HEK293 (cell line): Measurements from ENCODE around the gene TMEM100.

Experiments
- CTCF ChIA-PET: fragments of 350-600 bp; formaldehyde crosslinking; extraction: SDS; loops from one replicate; lab custom pipeline; 2021; ENCODE audit warnings: antibody characterized with exemption; lab: Yijun Ruan, JAX
- POLR2A ChIA-PET: fragments of 300-600 bp; formaldehyde crosslinking; extraction: SDS; loops from one replicate; lab custom pipeline; 2020; ENCODE audit warnings: antibody characterized with exemption, inconsistent platforms; lab: Yijun Ruan, JAX
- H3K27ac ChIP-seq: fragments of 200-500 bp; sonication (Bioruptor generic); 2 replicates; pipeline ENCODE4 v1.5.1; 2014; ENCODE audit warnings: low read depth, low read length, control low read depth, inconsistent platforms; ENCODE audit errors: extremely low read depth
- H3K36me3 ChIP-seq, 2 experiments: fragments of 200-500 bp in 1 of 2; sonication (Bioruptor generic) in 1 of 2; 1 replicate in 1 of 2; 2 replicates in 1 of 2; pipeline ENCODE4 v1.5.1; 2014 to 2017; ENCODE audit warnings: inconsistent platforms in 2 of 2, low read length in 2 of 2; ENCODE audit not compliant: control insufficient read depth in 2 of 2, insufficient read depth in 1 of 2
- H3K4me1 ChIP-seq: fragments of 200-500 bp; sonication (Bioruptor generic); 2 replicates; pipeline ENCODE4 v1.5.1; 2014; ENCODE audit warnings: mild to moderate bottlenecking, low read length, inconsistent platforms; ENCODE audit not compliant: control insufficient read depth, insufficient read depth
- H3K4me3 ChIP-seq: 2 replicates; pipeline ENCODE4 v1.5.1; 2011; ENCODE audit warnings: low read depth, mild to moderate bottlenecking, control low read depth, low read length, moderate library complexity
- H3K9me3 ChIP-seq: fragments of 200-500 bp; sonication (Bioruptor generic); 2 replicates; pipeline ENCODE4 v1.5.1; 2014; ENCODE audit warnings: low read depth, low read length, inconsistent platforms; ENCODE audit not compliant: control insufficient read depth, insufficient read depth
- OSR2 ChIP-seq: fragments of 450-650 bp; formaldehyde crosslinking; IDR thresholded peaks from 2 replicates; pipeline ENCODE4 v1.5.1; 2016; ENCODE audit warnings: missing biosample characterization, missing genetic modification characterization
- REPIN1 ChIP-seq: fragments of 450-650 bp; formaldehyde crosslinking; IDR thresholded peaks from 2 replicates; pipeline ENCODE4 v1.5.1; 2017; ENCODE audit warnings: missing biosample characterization, missing genetic modification characterization, low read depth
- SP2 ChIP-seq: fragments of 450-650 bp; formaldehyde crosslinking; IDR thresholded peaks from 2 replicates; pipeline ENCODE4 v1.5.1; 2016; ENCODE audit warnings: missing biosample characterization, missing genetic modification characterization
- WT1 ChIP-seq: fragments of 450-650 bp; formaldehyde crosslinking; IDR thresholded peaks from 2 replicates; pipeline ENCODE4 v1.5.1; 2016; ENCODE audit warnings: missing biosample characterization, missing genetic modification characterization
- ZBTB17 ChIP-seq: fragments of 450-650 bp; formaldehyde crosslinking; IDR thresholded peaks from 2 replicates; pipeline ENCODE4 v1.5.1; 2016; ENCODE audit warnings: missing biosample characterization, missing genetic modification characterization
- ZBTB48 ChIP-seq: fragments of 450-650 bp; formaldehyde crosslinking; IDR thresholded peaks from 2 replicates; pipeline ENCODE4 v1.5.1; 2016; ENCODE audit warnings: missing biosample characterization, missing genetic modification characterization
- ZNF202 ChIP-seq: fragments of 450-650 bp; formaldehyde crosslinking; IDR thresholded peaks from 2 replicates; pipeline ENCODE4 v1.5.1; 2016; ENCODE audit warnings: missing biosample characterization, missing genetic modification characterization, borderline replicate concordance
- ZNF341 ChIP-seq: fragments of 450-650 bp; formaldehyde crosslinking; IDR thresholded peaks from 2 replicates; pipeline ENCODE4; 2016; ENCODE audit warnings: low read depth, missing biosample characterization, missing genetic modification characterization
- ZNF558 ChIP-seq: fragments of 450-650 bp; formaldehyde crosslinking; IDR thresholded peaks from 2 replicates; pipeline ENCODE4 v1.5.1; 2016; ENCODE audit warnings: missing biosample characterization, missing genetic modification characterization
- ZNF561 ChIP-seq: fragments of 450-650 bp; IDR thresholded peaks from 2 replicates; pipeline ENCODE4 v1.5.1; 2018; ENCODE audit warnings: missing biosample characterization, missing genetic modification characterization, borderline replicate concordance
- ZNF76 ChIP-seq: fragments of 450-650 bp; formaldehyde crosslinking; IDR thresholded peaks from 2 replicates; pipeline ENCODE4; 2016; ENCODE audit warnings: low read depth, missing biosample characterization, missing genetic modification characterization, borderline replicate concordance
- TF ChIP-seq, protein P1 (sequence below): fragments of 450-650 bp; formaldehyde crosslinking; IDR thresholded peaks from 2 replicates; pipeline ENCODE4 v1.5.1; 2017; ENCODE audit warnings: missing biosample characterization, missing genetic modification characterization
- TF ChIP-seq, protein P2 (sequence below): fragments of 450-650 bp; formaldehyde crosslinking; IDR thresholded peaks from 2 replicates; pipeline ENCODE4 v1.5.1; 2017; ENCODE audit warnings: missing biosample characterization, missing genetic modification characterization
- TF ChIP-seq, protein P3 (sequence below): fragments of 450-650 bp; formaldehyde crosslinking; IDR thresholded peaks from 2 replicates; pipeline ENCODE4 v1.5.1; 2016; ENCODE audit warnings: missing biosample characterization, missing genetic modification characterization
- TF ChIP-seq, protein P4 (sequence below): fragments of 450-650 bp; formaldehyde crosslinking; optimal IDR thresholded peaks from 2 replicates; pipeline ENCODE3; 2016; ENCODE audit warnings: missing biosample characterization, mild to moderate bottlenecking, missing genetic modification characterization
- TF ChIP-seq, protein P5 (sequence below): fragments of 450-650 bp; IDR thresholded peaks from 2 replicates; pipeline ENCODE4 v1.5.1; 2018; ENCODE audit warnings: missing biosample characterization, mild to moderate bottlenecking, missing genetic modification characterization
- TF ChIP-seq, protein P6 (sequence below): fragments of 450-650 bp; formaldehyde crosslinking; IDR thresholded peaks from 2 replicates; pipeline ENCODE4 v1.5.1; 2016; ENCODE audit warnings: missing biosample characterization, missing genetic modification characterization

Gene TMEM100

DNA sequence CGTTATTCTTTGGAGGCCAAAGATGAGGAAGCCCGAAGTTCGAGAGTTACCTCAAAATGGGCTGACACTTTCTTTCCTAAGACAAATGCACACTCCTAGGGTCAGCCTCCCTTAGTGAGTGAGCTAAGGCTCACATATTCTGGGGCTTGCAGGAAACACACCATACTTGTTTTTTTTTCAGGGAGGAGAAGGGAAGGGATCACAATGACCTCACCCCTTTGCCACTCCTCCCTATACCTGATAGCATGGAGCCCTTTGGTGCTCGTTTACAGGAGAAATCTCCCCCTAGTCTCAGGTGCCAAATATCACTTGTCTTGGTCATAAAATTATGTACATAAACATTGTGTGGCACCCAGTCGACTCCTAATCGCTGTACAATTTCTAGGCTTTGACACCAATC, 4.6 kb upstream of the TMEM100 start (continued):
- TF ChIP-seq, protein P1, sequence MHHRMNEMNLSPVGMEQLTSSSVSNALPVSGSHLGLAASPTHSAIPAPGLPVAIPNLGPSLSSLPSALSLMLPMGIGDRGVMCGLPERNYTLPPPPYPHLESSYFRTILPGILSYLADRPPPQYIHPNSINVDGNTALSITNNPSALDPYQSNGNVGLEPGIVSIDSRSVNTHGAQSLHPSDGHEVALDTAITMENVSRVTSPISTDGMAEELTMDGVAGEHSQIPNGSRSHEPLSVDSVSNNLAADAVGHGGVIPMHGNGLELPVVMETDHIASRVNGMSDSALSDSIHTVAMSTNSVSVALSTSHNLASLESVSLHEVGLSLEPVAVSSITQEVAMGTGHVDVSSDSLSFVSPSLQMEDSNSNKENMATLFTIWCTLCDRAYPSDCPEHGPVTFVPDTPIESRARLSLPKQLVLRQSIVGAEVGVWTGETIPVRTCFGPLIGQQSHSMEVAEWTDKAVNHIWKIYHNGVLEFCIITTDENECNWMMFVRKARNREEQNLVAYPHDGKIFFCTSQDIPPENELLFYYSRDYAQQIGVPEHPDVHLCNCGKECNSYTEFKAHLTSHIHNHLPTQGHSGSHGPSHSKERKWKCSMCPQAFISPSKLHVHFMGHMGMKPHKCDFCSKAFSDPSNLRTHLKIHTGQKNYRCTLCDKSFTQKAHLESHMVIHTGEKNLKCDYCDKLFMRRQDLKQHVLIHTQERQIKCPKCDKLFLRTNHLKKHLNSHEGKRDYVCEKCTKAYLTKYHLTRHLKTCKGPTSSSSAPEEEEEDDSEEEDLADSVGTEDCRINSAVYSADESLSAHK (tag by site-specific recombination) = no peak
- TF ChIP-seq ZNF558 = no peak
- no peak for TF ChIP-seq ZNF202 (tag by site-specific recombination)
- peak; percentile 57; the same call in 1 of the 2 replicates for TF ChIP-seq WT1 (tag by site-specific recombination)
- peak; percentile 26; the same call in 1 of the 2 replicates for TF ChIP-seq ZNF341 (tag by site-specific recombination)

DNA sequence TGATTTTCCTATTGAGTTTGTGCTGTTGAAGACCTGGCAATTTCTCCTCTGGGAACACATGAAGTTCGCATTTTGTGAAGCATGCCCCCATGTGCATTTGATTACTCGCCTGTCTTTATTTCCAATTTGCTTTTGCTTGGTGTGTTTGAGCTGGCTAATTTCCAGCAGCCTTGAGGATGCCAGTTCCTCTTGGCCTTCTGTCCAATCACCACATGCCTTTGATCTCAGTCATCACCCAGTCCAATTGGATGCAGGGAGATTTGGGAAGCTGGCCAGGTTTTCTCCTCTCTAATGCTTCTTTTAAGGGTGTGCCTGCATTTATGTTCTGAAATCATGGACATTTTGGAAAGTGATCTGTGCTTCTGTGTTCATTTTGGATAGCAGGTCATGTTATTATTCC, 3.8 kb upstream of the TMEM100 start:
- TF ChIP-seq, protein P2, sequence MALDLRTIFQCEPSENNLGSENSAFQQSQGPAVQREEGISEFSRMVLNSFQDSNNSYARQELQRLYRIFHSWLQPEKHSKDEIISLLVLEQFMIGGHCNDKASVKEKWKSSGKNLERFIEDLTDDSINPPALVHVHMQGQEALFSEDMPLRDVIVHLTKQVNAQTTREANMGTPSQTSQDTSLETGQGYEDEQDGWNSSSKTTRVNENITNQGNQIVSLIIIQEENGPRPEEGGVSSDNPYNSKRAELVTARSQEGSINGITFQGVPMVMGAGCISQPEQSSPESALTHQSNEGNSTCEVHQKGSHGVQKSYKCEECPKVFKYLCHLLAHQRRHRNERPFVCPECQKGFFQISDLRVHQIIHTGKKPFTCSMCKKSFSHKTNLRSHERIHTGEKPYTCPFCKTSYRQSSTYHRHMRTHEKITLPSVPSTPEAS (tag by site-specific recombination) = no peak
- TF ChIP-seq ZBTB48 (peak; percentile 44), ZNF76 (tag by site-specific recombination) (0 out of 2 replicates have a peak, but pooled peaks have one; percentile 24), SP2 (tag by site-specific recombination) (0 out of 2 replicates have a peak, but pooled peaks have one; percentile 30), ZNF561 (tag by site-specific recombination) (no peak), OSR2 (0 out of 2 replicates have a peak, but pooled peaks have one; percentile 14), ZBTB17 (tag by site-specific recombination) (0 out of 2 replicates have a peak, but pooled peaks have one; percentile 37), REPIN1 (no peak)
- TF ChIP-seq, protein P3, sequence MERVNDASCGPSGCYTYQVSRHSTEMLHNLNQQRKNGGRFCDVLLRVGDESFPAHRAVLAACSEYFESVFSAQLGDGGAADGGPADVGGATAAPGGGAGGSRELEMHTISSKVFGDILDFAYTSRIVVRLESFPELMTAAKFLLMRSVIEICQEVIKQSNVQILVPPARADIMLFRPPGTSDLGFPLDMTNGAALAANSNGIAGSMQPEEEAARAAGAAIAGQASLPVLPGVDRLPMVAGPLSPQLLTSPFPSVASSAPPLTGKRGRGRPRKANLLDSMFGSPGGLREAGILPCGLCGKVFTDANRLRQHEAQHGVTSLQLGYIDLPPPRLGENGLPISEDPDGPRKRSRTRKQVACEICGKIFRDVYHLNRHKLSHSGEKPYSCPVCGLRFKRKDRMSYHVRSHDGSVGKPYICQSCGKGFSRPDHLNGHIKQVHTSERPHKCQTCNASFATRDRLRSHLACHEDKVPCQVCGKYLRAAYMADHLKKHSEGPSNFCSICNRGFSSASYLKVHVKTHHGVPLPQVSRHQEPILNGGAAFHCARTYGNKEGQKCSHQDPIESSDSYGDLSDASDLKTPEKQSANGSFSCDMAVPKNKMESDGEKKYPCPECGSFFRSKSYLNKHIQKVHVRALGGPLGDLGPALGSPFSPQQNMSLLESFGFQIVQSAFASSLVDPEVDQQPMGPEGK (tag by site-specific recombination) = peak; percentile 31; the same call in 1 of the 2 replicates
- TF ChIP-seq, protein P4, sequence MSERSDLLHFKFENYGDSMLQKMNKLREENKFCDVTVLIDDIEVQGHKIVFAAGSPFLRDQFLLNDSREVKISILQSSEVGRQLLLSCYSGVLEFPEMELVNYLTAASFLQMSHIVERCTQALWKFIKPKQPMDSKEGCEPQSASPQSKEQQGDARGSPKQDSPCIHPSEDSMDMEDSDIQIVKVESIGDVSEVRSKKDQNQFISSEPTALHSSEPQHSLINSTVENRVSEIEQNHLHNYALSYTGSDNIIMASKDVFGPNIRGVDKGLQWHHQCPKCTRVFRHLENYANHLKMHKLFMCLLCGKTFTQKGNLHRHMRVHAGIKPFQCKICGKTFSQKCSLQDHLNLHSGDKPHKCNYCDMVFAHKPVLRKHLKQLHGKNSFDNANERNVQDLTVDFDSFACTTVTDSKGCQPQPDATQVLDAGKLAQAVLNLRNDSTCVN = no peak
- TF ChIP-seq, protein P5, sequence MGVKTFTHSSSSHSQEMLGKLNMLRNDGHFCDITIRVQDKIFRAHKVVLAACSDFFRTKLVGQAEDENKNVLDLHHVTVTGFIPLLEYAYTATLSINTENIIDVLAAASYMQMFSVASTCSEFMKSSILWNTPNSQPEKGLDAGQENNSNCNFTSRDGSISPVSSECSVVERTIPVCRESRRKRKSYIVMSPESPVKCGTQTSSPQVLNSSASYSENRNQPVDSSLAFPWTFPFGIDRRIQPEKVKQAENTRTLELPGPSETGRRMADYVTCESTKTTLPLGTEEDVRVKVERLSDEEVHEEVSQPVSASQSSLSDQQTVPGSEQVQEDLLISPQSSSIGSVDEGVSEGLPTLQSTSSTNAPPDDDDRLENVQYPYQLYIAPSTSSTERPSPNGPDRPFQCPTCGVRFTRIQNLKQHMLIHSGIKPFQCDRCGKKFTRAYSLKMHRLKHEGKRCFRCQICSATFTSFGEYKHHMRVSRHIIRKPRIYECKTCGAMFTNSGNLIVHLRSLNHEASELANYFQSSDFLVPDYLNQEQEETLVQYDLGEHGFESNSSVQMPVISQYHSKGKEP (tag by site-specific recombination) = 0 out of 2 replicates have a peak, but pooled peaks have one; percentile 31
- TF ChIP-seq, protein P6, sequence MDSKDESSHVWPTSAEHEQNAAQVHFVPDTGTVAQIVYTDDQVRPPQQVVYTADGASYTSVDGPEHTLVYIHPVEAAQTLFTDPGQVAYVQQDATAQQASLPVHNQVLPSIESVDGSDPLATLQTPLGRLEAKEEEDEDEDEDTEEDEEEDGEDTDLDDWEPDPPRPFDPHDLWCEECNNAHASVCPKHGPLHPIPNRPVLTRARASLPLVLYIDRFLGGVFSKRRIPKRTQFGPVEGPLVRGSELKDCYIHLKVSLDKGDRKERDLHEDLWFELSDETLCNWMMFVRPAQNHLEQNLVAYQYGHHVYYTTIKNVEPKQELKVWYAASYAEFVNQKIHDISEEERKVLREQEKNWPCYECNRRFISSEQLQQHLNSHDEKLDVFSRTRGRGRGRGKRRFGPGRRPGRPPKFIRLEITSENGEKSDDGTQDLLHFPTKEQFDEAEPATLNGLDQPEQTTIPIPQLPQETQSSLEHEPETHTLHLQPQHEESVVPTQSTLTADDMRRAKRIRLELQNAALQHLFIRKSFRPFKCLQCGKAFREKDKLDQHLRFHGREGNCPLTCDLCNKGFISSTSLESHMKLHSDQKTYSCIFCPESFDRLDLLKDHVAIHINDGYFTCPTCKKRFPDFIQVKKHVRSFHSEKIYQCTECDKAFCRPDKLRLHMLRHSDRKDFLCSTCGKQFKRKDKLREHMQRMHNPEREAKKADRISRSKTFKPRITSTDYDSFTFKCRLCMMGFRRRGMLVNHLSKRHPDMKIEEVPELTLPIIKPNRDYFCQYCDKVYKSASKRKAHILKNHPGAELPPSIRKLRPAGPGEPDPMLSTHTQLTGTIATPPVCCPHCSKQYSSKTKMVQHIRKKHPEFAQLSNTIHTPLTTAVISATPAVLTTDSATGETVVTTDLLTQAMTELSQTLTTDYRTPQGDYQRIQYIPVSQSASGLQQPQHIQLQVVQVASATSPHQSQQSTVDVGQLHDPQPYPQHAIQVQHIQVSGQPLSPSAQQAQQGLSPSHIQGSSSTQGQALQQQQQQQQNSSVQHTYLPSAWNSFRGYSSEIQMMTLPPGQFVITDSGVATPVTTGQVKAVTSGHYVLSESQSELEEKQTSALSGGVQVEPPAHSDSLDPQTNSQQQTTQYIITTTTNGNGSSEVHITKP (tag by site-specific recombination) = peak; percentile 15; the same call in 1 of the 2 replicates
- CTCF ChIA-PET = interaction anchor here (0.6 to 1.4 kb wide), 3 partner anchors 8 to 533 kb away, joined by 3 to 7 read pairs (median 3); no protein-coding TSS in a partner anchor
- peaks cover 39% of the 10 kb centered on the region for H3K4me1 ChIP-seq
- no peak overlapping the region for H3K27ac ChIP-seq
- no peaks in the 10 kb centered on the region for H3K36me3 ChIP-seq
- no peaks in the 10 kb centered on the region for H3K9me3 ChIP-seq
- POLR2A ChIA-PET = interaction anchor here (1.5 kb wide), 1 partner anchor 24 kb away, joined by 15 read pairs; the partner anchor contains the start of gene PCTP
- no peak overlapping the region for H3K4me3 ChIP-seq
